H1 (cell line): ENCODE data around the gene TMEM39B. TPM values are rescaled to one million over a fixed set of nuclear protein-coding genes. Genes with fewer than 3 reads are reported as not detected.

Experiments used
- CTCF ChIA-PET: fragments of 300-600 bp; sonication (Branson Sonifier 250); formaldehyde crosslinking; loops from one replicate; lab custom pipeline; 2021; ENCODE audit not compliant: partially characterized antibody; lab: Charles Lee
- POLR2A ChIA-PET: fragments of 300-600 bp; sonication (Branson Sonifier 250); formaldehyde crosslinking; loops from one replicate; lab custom pipeline; 2021; ENCODE audit warnings: inconsistent platforms; ENCODE audit not compliant: partially characterized antibody; lab: Charles Lee
- DNase-seq, 2 experiments: peaks; one replicate each; pipeline versions ENCODE4 v3.0.0 to v3.0.0-alpha.2; 2010 to 2022; ENCODE audit warnings: low spot score in 2 of 2, low read depth in 1 of 2, mixed read lengths in 1 of 2
- FAIRE-seq: peaks from 2 replicates; lab custom pipeline; 2011; peaks lifted over from hg19 to GRCh38; lab: Jason Lieb, UNC
- H2AFZ ChIP-seq: 2 replicates; pipeline ENCODE4 v1.8.1; 2012; ENCODE audit warnings: low read length, inconsistent platforms
- H2AK5ac ChIP-seq: 2 replicates; pipeline ENCODE4 v1.6.1; 2013; ENCODE audit warnings: low read depth, low read length
- H2BK120ac ChIP-seq: replicated peaks from 2 replicates; pipeline ENCODE3; 2013; ENCODE audit warnings: low read depth, low read length, inconsistent platforms
- H2BK12ac ChIP-seq: 2 replicates; pipeline ENCODE4 v1.6.1; 2013; ENCODE audit warnings: low read depth, low read length
- H2BK15ac ChIP-seq: 2 replicates; pipeline ENCODE4 v1.6.1; 2013; ENCODE audit warnings: low read length
- H2BK20ac ChIP-seq: 2 replicates; pipeline ENCODE4 v1.6.1; 2013; ENCODE audit warnings: low read length
- H2BK5ac ChIP-seq: 2 replicates; pipeline ENCODE4 v1.6.1; 2013; ENCODE audit warnings: low read depth, low read length
- H3K14ac ChIP-seq: 2 replicates; pipeline ENCODE4 v1.6.1; 2013; ENCODE audit warnings: inconsistent platforms; ENCODE audit not compliant: insufficient read length
- H3K18ac ChIP-seq: 2 replicates; pipeline ENCODE4 v1.6.1; 2013; ENCODE audit warnings: low read length; ENCODE audit errors: extremely low read depth
- H3K23ac ChIP-seq: 2 replicates; pipeline ENCODE4 v1.6.1; 2013; ENCODE audit warnings: inconsistent platforms; ENCODE audit not compliant: insufficient read length
- H3K23me2 ChIP-seq: 2 replicates; pipeline ENCODE4 v1.6.1; 2013; ENCODE audit warnings: low read depth, low read length
- H3K27ac ChIP-seq: 2 replicates; pipeline ENCODE4 v1.6.1; 2011; ENCODE audit warnings: low read depth, low read length, inconsistent platforms
- H3K27me3 ChIP-seq, 4 experiments: replicated peaks in 1 of 4; 1 replicate in 1 of 4; 2 replicates in 3 of 4; pipeline versions ENCODE4 v1.6.1 to v1.8.1; 2011 to 2013; ENCODE audit warnings: low read length in 3 of 4, mild to moderate bottlenecking in 3 of 4, inconsistent platforms in 2 of 4, mixed read lengths in 2 of 4, moderate library complexity in 1 of 4; ENCODE audit not compliant: control insufficient read depth in 3 of 4, insufficient read depth in 3 of 4; ENCODE audit errors: extremely low read depth in 1 of 4
- H3K36me3 ChIP-seq, 4 experiments: 2 replicates each; pipeline versions ENCODE4 v1.6.1 to v1.8.1; 2011 to 2013; ENCODE audit warnings: mild to moderate bottlenecking in 4 of 4, low read length in 3 of 4, moderate library complexity in 2 of 4, control low read depth in 1 of 4, inconsistent platforms in 1 of 4; ENCODE audit not compliant: insufficient read depth in 4 of 4, control insufficient read depth in 2 of 4
- H3K4ac ChIP-seq: replicated peaks from 2 replicates; pipeline ENCODE3; 2013; ENCODE audit warnings: low read length, low read depth, mixed read lengths, inconsistent platforms; ENCODE audit not compliant: insufficient read length
- H3K4me1 ChIP-seq, 4 experiments: replicated peaks in 1 of 4; 1 replicate in 1 of 4; 2 replicates in 3 of 4; pipeline versions ENCODE4 v1.6.1 to v1.8.1; 2011 to 2013; ENCODE audit warnings: low read length in 3 of 4, inconsistent platforms in 2 of 4, mixed read lengths in 1 of 4; ENCODE audit not compliant: insufficient read depth in 4 of 4, control insufficient read depth in 3 of 4
- H3K4me2 ChIP-seq, 2 experiments: 2 replicates each; pipeline versions ENCODE4 v1.6.1 to v1.8.1; 2011 to 2013; ENCODE audit warnings: low read depth in 2 of 2, low read length in 2 of 2, control low read depth in 1 of 2, inconsistent platforms in 1 of 2, mild to moderate bottlenecking in 1 of 2; ENCODE audit not compliant: insufficient read depth in 1 of 2
- H3K4me3 ChIP-seq, 4 experiments: fragments of 200-600, 300-600 bp in 1 of 4; sonication (generic), shearing (Covaris generic), sonication (Bioruptor Twin) in 1 of 4; 2 replicates each; pipeline versions ENCODE4 v1.5.1 to v1.8.1; 2011 to 2016; ENCODE audit warnings: low read length in 4 of 4, low read depth in 3 of 4, control low read depth in 2 of 4, inconsistent platforms in 2 of 4, mild to moderate bottlenecking in 2 of 4, mixed read lengths in 1 of 4, moderate library complexity in 1 of 4; ENCODE audit not compliant: insufficient read depth in 2 of 4; ENCODE audit errors: extremely low read depth in 1 of 4
- H3K56ac ChIP-seq: replicated peaks from 2 replicates; pipeline ENCODE3; 2013; ENCODE audit warnings: low read depth, mild to moderate bottlenecking, mixed read lengths, low read length, inconsistent platforms; ENCODE audit not compliant: insufficient read length
- H3K79me1 ChIP-seq: 2 replicates; pipeline ENCODE4 v1.6.1; 2013; ENCODE audit warnings: low read depth, low read length, control low read depth
- H3K79me2 ChIP-seq, 2 experiments: 2 replicates each; pipeline versions ENCODE4 v1.6.1 to v1.8.1; 2012 to 2013; ENCODE audit warnings: low read length in 2 of 2, mild to moderate bottlenecking in 2 of 2, inconsistent platforms in 1 of 2; ENCODE audit not compliant: insufficient read depth in 2 of 2, control insufficient read depth in 1 of 2
- H3K9ac ChIP-seq, 4 experiments: replicated peaks in 1 of 4; 1 replicate in 1 of 4; 2 replicates in 3 of 4; pipeline versions ENCODE4 v1.6.1 to v1.8.1; 2011 to 2013; ENCODE audit warnings: low read depth in 3 of 4, low read length in 3 of 4, control low read depth in 2 of 4, mild to moderate bottlenecking in 2 of 4, moderate library complexity in 2 of 4, inconsistent platforms in 1 of 4; ENCODE audit errors: extremely low read depth in 1 of 4
- H3K9me3 ChIP-seq, 2 experiments: 2 replicates each; pipeline versions ENCODE4 v1.6.1 to v1.8.1; 2012 to 2013; ENCODE audit warnings: mild to moderate bottlenecking in 2 of 2, moderate library complexity in 2 of 2, control low read depth in 1 of 2, inconsistent platforms in 1 of 2, low read depth in 1 of 2, low read length in 1 of 2, mixed read lengths in 1 of 2; ENCODE audit not compliant: insufficient read depth in 2 of 2
- H4K20me1 ChIP-seq, 2 experiments: replicated peaks in 1 of 2; 2 replicates each; pipeline versions ENCODE3 to v1.8.1; 2011 to 2013; ENCODE audit warnings: inconsistent platforms in 2 of 2, low read length in 2 of 2, mild to moderate bottlenecking in 1 of 2; ENCODE audit not compliant: insufficient read depth in 2 of 2, control insufficient read depth in 1 of 2
- H4K5ac ChIP-seq: 2 replicates; pipeline ENCODE4 v1.6.1; 2013; ENCODE audit warnings: low read length, low read depth, mixed read lengths, inconsistent platforms; ENCODE audit not compliant: insufficient read length
- H4K8ac ChIP-seq: 2 replicates; pipeline ENCODE4 v1.8.0; 2013; ENCODE audit warnings: mild to moderate bottlenecking, moderate library complexity, low read length, inconsistent platforms; ENCODE audit not compliant: insufficient read depth; ENCODE audit errors: extremely low read depth
- H4K91ac ChIP-seq: replicated peaks from 2 replicates; pipeline ENCODE3; 2013; ENCODE audit warnings: low read length, mixed read lengths, inconsistent platforms; ENCODE audit not compliant: insufficient read length
- SAP30 ChIP-seq: fragments of 300-600 bp; sonication (generic); IDR thresholded peaks from 2 replicates; pipeline ENCODE4 v1.7.1; 2012; ENCODE audit warnings: low read length, moderate library complexity, mild to moderate bottlenecking, inconsistent platforms; ENCODE audit not compliant: insufficient read depth, insufficient replicate concordance
- WGBS, 2 experiments: shearing (Covaris generic) in 1 of 2; methylation state at CpG; one replicate each; pipeline versions ENCODE4 v1.1.6 to v1.1.7; 2013 to 2015; ENCODE audit warnings: low lambda C conversion rate in 2 of 2, mixed read lengths in 2 of 2, inconsistent platforms in 1 of 2, low coverage in 1 of 2, missing lambda C conversion rate in 1 of 2; ENCODE audit not compliant: insufficient replicate concordance in 2 of 2, insufficient coverage in 1 of 2, insufficient read length in 1 of 2; ENCODE audit errors: extremely low coverage in 1 of 2, missing lambda C conversion rate in 1 of 2; 5-methylcytosine and 5-hydroxymethylcytosine counted together
- polyA plus RNA-seq, 7 experiments: library from polyadenylated mRNA; depleted of rRNA in 3 of 7; stranded (reverse) in 5 of 7; unstranded in 2 of 7; fragments of >200 nt in 5 of 7; fragments of 200-250 nt in 2 of 7; gene quantifications; 1 replicate in 5 of 7; 2 replicates in 1 of 7; 4 replicates in 1 of 7; pipeline versions ENCODE4 v1.2.1 to v1.2.3, GENCODE V29; 2011 to 2013; ENCODE audit warnings: missing spikeins in 2 of 7, mixed read lengths in 2 of 7
- total RNA-seq: library from RNA; stranded (reverse); fragmentation: NEBNext Ultra II Directional; extraction: Animal tissue kit (Norgen Biotek cat#: 25700); gene quantifications from 2 replicates; pipeline ENCODE4 v1.2.1, GENCODE V29; 2021

TMEM39B gene
- total and polyA plus RNA-seq, 2 of the 8 experiments (the other 6 are each of a cell fraction or from before 2014, with no cell fraction given): 25.3 to 32.7 TPM

- Histone ChIP-seq H3K14ac (no peak overlapping the region), H3K18ac (no peak overlapping the region), H3K23ac (no peak overlapping the region), H3K4me1 (no peaks in the 10 kb centered on the region), H2BK15ac (no peak overlapping the region), H3K27me3 (no peaks in the 10 kb centered on the region), H3K23me2 (no peaks in the 10 kb centered on the region), H2BK12ac (no peak overlapping the region), H4K20me1 (peaks cover 0 to 9% of the 10 kb centered on the region in 2 experiments), H3K4me2 (no peak overlapping the region), H3K56ac (no peak overlapping the region), H2BK120ac (no peak overlapping the region), H4K91ac (no peak overlapping the region), H4K8ac (no peak overlapping the region), H4K5ac (no peak overlapping the region), H2BK5ac (no peak overlapping the region), H3K9ac (no peak overlapping the region), H3K79me1 (no peaks in the 10 kb centered on the region), H3K4ac (no peak overlapping the region), H2AFZ (no peak overlapping the region), H2BK20ac (no peak overlapping the region), H3K27ac (no peak overlapping the region), H3K36me3 (peaks cover 26 to 84% (median 62%) of the 10 kb centered on the region in 4 experiments), H3K4me3 (no peak overlapping the region), H3K79me2 (no peaks in the 10 kb centered on the region), H3K9me3 (no peaks in the 10 kb centered on the region), H2AK5ac (no peak overlapping the region)
- POLR2A ChIA-PET: interaction anchor here (0.6 to 1.4 kb wide), 3 partner anchors 8 to 17 kb away, joined by 3 read pairs; no protein-coding TSS in a partner anchor
- no peak for DNase-seq
- 100% methylated on average over 1 of the region's 1 CpG; no CpG with 5 or more reads in 1 of the 2 experiments for WGBS, 2 experiments
- CTCF ChIA-PET: interaction anchor here (1.9 to 2.9 kb wide), 2 partner anchors 11 to 17 kb away, joined by 8 to 12 read pairs; no protein-coding TSS in a partner anchor
- FAIRE-seq: no peak
- TF ChIP-seq SAP30: no peak
Measured at GRCh38 chr1:32051706-32052105, 21.0 kb upstream of the TMEM39B start.
